ENCODE results near the gene SETD4.

DNA sequence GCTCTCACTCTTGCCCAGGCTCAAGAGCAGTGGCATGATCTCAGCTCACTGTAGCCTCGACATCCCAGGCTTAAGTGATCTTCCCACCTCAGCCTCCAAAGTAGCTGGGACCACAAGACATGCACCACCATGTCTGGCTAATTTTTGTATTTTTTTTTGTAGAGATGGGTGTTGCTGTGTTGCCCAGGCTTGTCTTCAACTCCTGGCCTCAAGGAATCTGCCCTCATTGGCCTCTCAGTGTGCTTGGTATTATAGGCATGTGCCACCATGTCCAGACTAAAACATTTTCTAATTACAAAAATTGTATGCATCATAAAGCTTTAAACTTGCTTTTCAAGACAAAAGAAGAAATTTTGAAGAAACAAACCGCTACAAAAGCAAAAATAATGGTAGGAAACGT is 29.6 kb upstream of the SETD4 start:
- TF ChIP-seq REST (IDR thresholded peaks at IDR 0.05; ENCODE audit: low read depth) (no peak), EP300 (IDR thresholded peaks at IDR 0.05; ENCODE audit: borderline replicate concordance) (no peak), YY1 (IDR thresholded peaks at IDR 0.05; ENCODE audit: low read depth) (no peak), RAD21 (IDR thresholded peaks at IDR 0.05; ENCODE audit: low read depth) (no peak), TCF12 (IDR thresholded peaks at IDR 0.05; ENCODE audit: low read depth) (no peak), TAF1 (IDR thresholded peaks at IDR 0.05; ENCODE audit: low read depth) (no peak), FOXM1 (IDR thresholded peaks at IDR 0.05; ENCODE audit: borderline replicate concordance, low read depth) (no peak), CREB1 (IDR thresholded peaks at IDR 0.05; ENCODE audit: low read depth) (no peak), MAX (IDR thresholded peaks at IDR 0.05) (no peak), CEBPB (IDR thresholded peaks at IDR 0.05) (no peak), ZBTB7A (IDR thresholded peaks at IDR 0.05; ENCODE audit: low read depth) (no peak), EGR1 (IDR thresholded peaks at IDR 0.05) (no peak)
- TF ChIP-seq, protein P1, sequence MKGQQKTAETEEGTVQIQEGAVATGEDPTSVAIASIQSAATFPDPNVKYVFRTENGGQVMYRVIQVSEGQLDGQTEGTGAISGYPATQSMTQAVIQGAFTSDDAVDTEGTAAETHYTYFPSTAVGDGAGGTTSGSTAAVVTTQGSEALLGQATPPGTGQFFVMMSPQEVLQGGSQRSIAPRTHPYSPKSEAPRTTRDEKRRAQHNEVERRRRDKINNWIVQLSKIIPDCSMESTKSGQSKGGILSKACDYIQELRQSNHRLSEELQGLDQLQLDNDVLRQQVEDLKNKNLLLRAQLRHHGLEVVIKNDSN (IDR thresholded peaks at IDR 0.05): no peak

All from Ishikawa (cell line).